Tibial artery (tissue), 4 donors: ENCODE results near the gene GRHL3.

Experiments
- DNase-seq, 2 donors: peaks; one replicate each; pipeline ENCODE4 v3.0.0-alpha.2; 2019
- H3K27ac ChIP-seq, 2 donors: fragments of 200-600 bp; sonication (generic) in 1 of 2; 1 replicate in 1 of 2; 2 replicates in 1 of 2; pipeline ENCODE4 v1.5.1; 2018 to 2019; ENCODE audit warnings: mild to moderate bottlenecking in 1 of 2
- H3K27me3 ChIP-seq, 2 donors: fragments of 200-600 bp; sonication (generic) in 1 of 2; one replicate each; pipeline versions ENCODE4 v1.5.1 to v1.6.0; 2016 to 2019
- H3K36me3 ChIP-seq, 3 donors: fragments of 200-600 bp; sonication (generic) in 2 of 3; one replicate each; pipeline ENCODE4 v1.5.1; 2016 to 2019; ENCODE audit warnings: mild to moderate bottlenecking in 2 of 3
- H3K4me1 ChIP-seq, 4 donors: fragments of 200-600 bp; sonication (generic) in 2 of 4; 1 replicate in 3 of 4; 2 replicates in 1 of 4; pipeline ENCODE4 v1.5.1; 2016 to 2019
- H3K4me3 ChIP-seq, 2 donors: fragments of 200-600 bp; sonication (generic) in 1 of 2; 1 replicate in 1 of 2; 2 replicates in 1 of 2; pipeline ENCODE4 v1.5.1; 2018 to 2019; ENCODE audit warnings: mild to moderate bottlenecking in 2 of 2
- H3K9me3 ChIP-seq, 3 donors: fragments of 200-600 bp; sonication (generic) in 1 of 3; one replicate each; pipeline ENCODE4 v1.5.1; 2016 to 2019
- CTCF ChIP-seq, 2 experiments: fragments of 200-600 bp in 1 of 2; fragments of 450-650 bp in 1 of 2; IDR thresholded peaks; one replicate each; pipeline ENCODE4 v1.5.1; 2017 to 2019; ENCODE audit warnings: antibody characterized with exemption in 2 of 2, mild to moderate bottlenecking in 1 of 2, moderate library complexity in 1 of 2
- intact Hi-C: fragments of 100-400 bp; cut with DNase I; formaldehyde crosslinking; loops from one replicate; pipeline ENCODE4 v1.15.0; 2023; ENCODE audit warnings: low total_unique reads

The GRHL3 gene

GRCh38 chr1:24391882-24392603, 72.9 kb downstream of the GRHL3 start:
- Histone ChIP-seq H3K4me3 (no peak overlapping the region), H3K9me3 (no peaks in the 10 kb centered on the region), H3K27me3 (peaks cover 0 to 15% of the 10 kb centered on the region in 2 donors), H3K36me3 (no peaks in the 10 kb centered on the region), H3K27ac (peak overlapping the region; percentile 42 to 53), H3K4me1 (peaks cover 0 to 4% (median 0%) of the 10 kb centered on the region in 4 donors)
- TF ChIP-seq CTCF (IDR thresholded peaks at IDR 0.05), result peak; percentile 50 to 55
- intact Hi-C loops, result loop anchor here (2.0 kb wide), 1 partner anchor 193 kb away; no protein-coding TSS in a partner anchor
- peak; percentile 37 to 75 for DNase-seq

GRCh38 chr1:24392604-24392946, 73.4 kb downstream of the GRHL3 start:
- Histone ChIP-seq H3K27ac (no peak overlapping the region), H3K4me3 (no peak overlapping the region), H3K9me3 (no peaks in the 10 kb centered on the region), H3K4me1 (peaks cover 0 to 4% (median 0%) of the 10 kb centered on the region in 4 donors), H3K27me3 (peaks cover 0 to 12% of the 10 kb centered on the region in 2 donors), H3K36me3 (no peaks in the 10 kb centered on the region)
- DNase-seq, result no peak
- intact Hi-C loops, result no loop called here
- TF ChIP-seq CTCF (IDR thresholded peaks at IDR 0.05), result no peak

- no peak overlapping the region for H3K4me3 ChIP-seq
- no peak for DNase-seq
- H3K36me3 ChIP-seq, result no peaks in the 10 kb centered on the region
- peak overlapping the region in 1 of 2 donors; percentile 23 for H3K27ac ChIP-seq
- peaks cover 0 to 4% (median 0%) of the 10 kb centered on the region in 4 donors for H3K4me1 ChIP-seq
- intact Hi-C loops, result no loop called here
- peaks cover 0 to 11% of the 10 kb centered on the region in 2 donors for H3K27me3 ChIP-seq
- TF ChIP-seq CTCF (IDR thresholded peaks at IDR 0.05), result no peak
- no peaks in the 10 kb centered on the region for H3K9me3 ChIP-seq
These were observed 74.0 kb downstream of the GRHL3 start for GRCh38 chr1:24392982-24393650.

GRCh38 chr1:24393892-24394291, 74.7 kb downstream of the GRHL3 start:
- intact Hi-C loops, result no loop called here

GRCh38 chr1:24400065-24400464, 80.9 kb downstream of the GRHL3 start:
- no peak overlapping the region for H3K4me3 ChIP-seq
- H3K36me3 ChIP-seq, result no peaks in the 10 kb centered on the region
- H3K27me3 ChIP-seq, result no peaks in the 10 kb centered on the region
- intact Hi-C loops, result no loop called here
- no peaks in the 10 kb centered on the region for H3K9me3 ChIP-seq
- TF ChIP-seq CTCF (IDR thresholded peaks at IDR 0.05), result no peak
- H3K27ac ChIP-seq, result no peak overlapping the region
- DNase-seq, result no peak
- H3K4me1 ChIP-seq, result no peaks in the 10 kb centered on the region

More at GRCh38 chr1:24393892-24394291, 74.7 kb downstream of the GRHL3 start:
- Histone ChIP-seq H3K36me3 (no peaks in the 10 kb centered on the region), H3K27ac (peak overlapping the region in 1 of 2 donors; percentile 23), H3K4me3 (no peak overlapping the region), H3K27me3 (peaks cover 0 to 11% of the 10 kb centered on the region in 2 donors), H3K4me1 (peaks cover 0 to 4% (median 0%) of the 10 kb centered on the region in 4 donors), H3K9me3 (no peaks in the 10 kb centered on the region)
- no peak for TF ChIP-seq CTCF (IDR thresholded peaks at IDR 0.05)
- no peak for DNase-seq
